GM23338 (cell line): ENCODE measurements around the gene PBX3. TPM values are rescaled to one million over a fixed set of nuclear protein-coding genes. Genes with fewer than 3 reads are reported as not detected.

Experiments used
- ATAC-seq: fragments of 200-7000 bp; cut with Tn5 transposase; 3 replicates; pipeline ENCODE4 v1.9.1; 2020
- DNase-seq: peaks from one replicate; pipeline ENCODE4 v3.0.0-alpha.2; 2015; ENCODE audit warnings: low spot score
- H2AFZ ChIP-seq: fragments of 200-600 bp; sonication (generic); 2 replicates; pipeline ENCODE4 v1.8.0; 2016; ENCODE audit warnings: antibody characterized with exemption, mild to moderate bottlenecking, moderate library complexity
- H3F3A ChIP-seq: fragments of 200-600 bp; sonication (generic); replicated peaks from 2 replicates; pipeline ENCODE4 v1.8.0; 2017; ENCODE audit warnings: antibody characterized with exemption, mixed run types, low read depth
- H3K27ac ChIP-seq: fragments of 200-600 bp; sonication (generic); 2 replicates; pipeline ENCODE4 v1.6.1; 2016; ENCODE audit warnings: low read depth
- H3K27me3 ChIP-seq: fragments of 200-600 bp; sonication (generic); 2 replicates; pipeline ENCODE4 v1.8.0; 2016; ENCODE audit warnings: mild to moderate bottlenecking, mixed run types, moderate library complexity; ENCODE audit not compliant: insufficient read depth
- H3K36me3 ChIP-seq: fragments of 200-600 bp; sonication (generic); 2 replicates; pipeline ENCODE4 v1.8.0; 2016; ENCODE audit warnings: mild to moderate bottlenecking; ENCODE audit not compliant: insufficient read depth
- H3K4me1 ChIP-seq: fragments of 200-600 bp; sonication (generic); 2 replicates; pipeline ENCODE4 v1.8.0; 2016; ENCODE audit warnings: mild to moderate bottlenecking, moderate library complexity; ENCODE audit not compliant: insufficient read depth
- H3K4me2 ChIP-seq: fragments of 200-600 bp; sonication (generic); 2 replicates; pipeline ENCODE4 v1.7.1; 2017; ENCODE audit warnings: mixed run types
- H3K4me3 ChIP-seq: fragments of 200-600 bp; sonication (generic); 2 replicates; pipeline ENCODE4 v1.6.1; 2016; ENCODE audit warnings: mixed run types
- H3K79me2 ChIP-seq: fragments of 200-600 bp; sonication (generic); replicated peaks from 2 replicates; pipeline ENCODE4 v1.8.0; 2017; ENCODE audit warnings: mild to moderate bottlenecking; ENCODE audit not compliant: insufficient read depth
- H3K9me2 ChIP-seq: fragments of 200-600 bp; sonication (generic); 2 replicates; pipeline ENCODE4 v1.8.0; 2017; ENCODE audit not compliant: insufficient read depth
- H4K20me1 ChIP-seq: fragments of 200-600 bp; sonication (generic); replicated peaks from 2 replicates; pipeline ENCODE4 v1.8.0; 2017; ENCODE audit warnings: mild to moderate bottlenecking; ENCODE audit not compliant: insufficient read depth
- H3K27ac Mint-ChIP-seq: 2 replicates; pipeline ENCODE4 v1.8.0; 2020; ENCODE audit warnings: inconsistent platforms, mild to moderate bottlenecking, moderate library complexity, mixed read lengths
- H3K27me3 Mint-ChIP-seq: 3 replicates; pipeline ENCODE4 v1.8.0; 2022; ENCODE audit warnings: low read depth, mild to moderate bottlenecking, moderate library complexity, mixed read lengths, inconsistent platforms; ENCODE audit not compliant: insufficient read depth, poor library complexity
- H3K36me3 Mint-ChIP-seq: 3 replicates; pipeline ENCODE4 v1.8.0; 2021; ENCODE audit warnings: low read depth, mild to moderate bottlenecking, inconsistent platforms, moderate library complexity, mixed read lengths
- H3K4me1 Mint-ChIP-seq: 3 replicates; pipeline ENCODE4 v1.8.0; 2020; ENCODE audit warnings: mild to moderate bottlenecking, inconsistent platforms, mixed read lengths
- H3K4me3 Mint-ChIP-seq: 3 replicates; pipeline ENCODE4 v1.8.0; 2021; ENCODE audit warnings: moderate library complexity, mild to moderate bottlenecking, inconsistent platforms, mixed read lengths
- H3K9me3 Mint-ChIP-seq: 3 replicates; pipeline ENCODE4 v1.8.0; 2020; ENCODE audit warnings: moderate library complexity, mild to moderate bottlenecking, inconsistent platforms, mixed read lengths
- CREB1 ChIP-seq: fragments of 250-450 bp; sonication (Bioruptor Pico); IDR thresholded peaks from 2 replicates; pipeline ENCODE4 v1.5.0; 2020; ENCODE audit warnings: low read depth, mild to moderate bottlenecking, moderate library complexity
- EZH2 ChIP-seq: fragments of 200-600 bp; sonication (generic); IDR thresholded peaks from one replicate; pipeline ENCODE4 v1.8.0; 2017; ENCODE audit warnings: antibody characterized with exemption, mild to moderate bottlenecking, low read depth; ENCODE audit not compliant: unreplicated experiment
- EZH2phosphoT487 ChIP-seq: fragments of 200-600 bp; sonication (generic); IDR thresholded peaks from one replicate; pipeline ENCODE4 v1.8.1; 2018; ENCODE audit warnings: antibody characterized with exemption; ENCODE audit not compliant: unreplicated experiment
- NANOG ChIP-seq: IDR thresholded peaks from 2 replicates; pipeline ENCODE4 v1.6.1; 2016; ENCODE audit warnings: antibody characterized with exemption, borderline replicate concordance
- POLR2AphosphoS5 ChIP-seq: IDR thresholded peaks from 2 replicates; pipeline ENCODE4 v1.6.1; 2016; ENCODE audit warnings: antibody characterized with exemption, low read depth
- STAT1 ChIP-seq: IDR thresholded peaks from one replicate; pipeline ENCODE4 v1.6.1; 2016; ENCODE audit warnings: antibody characterized with exemption; ENCODE audit not compliant: unreplicated experiment
- ZNF114 ChIP-seq: fragments of 250-450 bp; sonication (Bioruptor Pico); IDR thresholded peaks from 2 replicates; pipeline ENCODE4 v1.5.0; 2020; ENCODE audit warnings: mild to moderate bottlenecking, moderate library complexity
- ZNF331 ChIP-seq: fragments of 250-450 bp; sonication (Bioruptor Pico); IDR thresholded peaks from 2 replicates; pipeline ENCODE4 v1.5.0; 2020; ENCODE audit warnings: low read depth, mild to moderate bottlenecking, moderate library complexity
- polyA plus RNA-seq: library from polyadenylated mRNA; unstranded; fragments of >200 nt; fragmentation: Nextera tagmentation; extraction: Ambion mirVana; gene quantifications from 2 replicates; pipeline ENCODE4 v1.2.1, GENCODE V29; 2016
- total RNA-seq: library from RNA; depleted of rRNA; stranded (reverse); fragments of >200 nt; shearing (Covaris generic); gene quantifications from 2 replicates; pipeline ENCODE4 v1.2.3, GENCODE V29; 2014
- TF ChIP-seq, protein P1 (sequence below): fragments of 250-450 bp; sonication (Bioruptor Pico); IDR thresholded peaks from 2 replicates; pipeline ENCODE4 v1.5.0; 2020; ENCODE audit warnings: mild to moderate bottlenecking, moderate library complexity
- TF ChIP-seq, protein P2 (sequence below): IDR thresholded peaks from one replicate; pipeline ENCODE4 v1.6.1; 2018; ENCODE audit warnings: antibody characterized with exemption; ENCODE audit not compliant: unreplicated experiment
- TF ChIP-seq, protein P3 (sequence below), 2 experiments: fragments of 200-600 bp in 1 of 2; sonication (generic) in 1 of 2; conservative IDR thresholded peaks; 2 replicates each; pipeline versions ENCODE4 v1.5.1 to v1.6.1; 2016 to 2017; ENCODE audit warnings: antibody characterized with exemption in 2 of 2, low read depth in 2 of 2, mild to moderate bottlenecking in 2 of 2, moderate library complexity in 1 of 2

The PBX3 gene
- total and polyA plus RNA-seq, 2 experiments from 2014 or later: 28.9 to 50.5 TPM

- no peak for ATAC-seq
- no peak overlapping the region for H3K4me3 ChIP-seq
- no peak for TF ChIP-seq ZNF114
- no peak for TF ChIP-seq CREB1 (CRISPR knock-in tag)
- no peak for TF ChIP-seq ZNF331 (CRISPR knock-in tag)
- no peak for TF ChIP-seq NANOG
- TF ChIP-seq, protein P1, sequence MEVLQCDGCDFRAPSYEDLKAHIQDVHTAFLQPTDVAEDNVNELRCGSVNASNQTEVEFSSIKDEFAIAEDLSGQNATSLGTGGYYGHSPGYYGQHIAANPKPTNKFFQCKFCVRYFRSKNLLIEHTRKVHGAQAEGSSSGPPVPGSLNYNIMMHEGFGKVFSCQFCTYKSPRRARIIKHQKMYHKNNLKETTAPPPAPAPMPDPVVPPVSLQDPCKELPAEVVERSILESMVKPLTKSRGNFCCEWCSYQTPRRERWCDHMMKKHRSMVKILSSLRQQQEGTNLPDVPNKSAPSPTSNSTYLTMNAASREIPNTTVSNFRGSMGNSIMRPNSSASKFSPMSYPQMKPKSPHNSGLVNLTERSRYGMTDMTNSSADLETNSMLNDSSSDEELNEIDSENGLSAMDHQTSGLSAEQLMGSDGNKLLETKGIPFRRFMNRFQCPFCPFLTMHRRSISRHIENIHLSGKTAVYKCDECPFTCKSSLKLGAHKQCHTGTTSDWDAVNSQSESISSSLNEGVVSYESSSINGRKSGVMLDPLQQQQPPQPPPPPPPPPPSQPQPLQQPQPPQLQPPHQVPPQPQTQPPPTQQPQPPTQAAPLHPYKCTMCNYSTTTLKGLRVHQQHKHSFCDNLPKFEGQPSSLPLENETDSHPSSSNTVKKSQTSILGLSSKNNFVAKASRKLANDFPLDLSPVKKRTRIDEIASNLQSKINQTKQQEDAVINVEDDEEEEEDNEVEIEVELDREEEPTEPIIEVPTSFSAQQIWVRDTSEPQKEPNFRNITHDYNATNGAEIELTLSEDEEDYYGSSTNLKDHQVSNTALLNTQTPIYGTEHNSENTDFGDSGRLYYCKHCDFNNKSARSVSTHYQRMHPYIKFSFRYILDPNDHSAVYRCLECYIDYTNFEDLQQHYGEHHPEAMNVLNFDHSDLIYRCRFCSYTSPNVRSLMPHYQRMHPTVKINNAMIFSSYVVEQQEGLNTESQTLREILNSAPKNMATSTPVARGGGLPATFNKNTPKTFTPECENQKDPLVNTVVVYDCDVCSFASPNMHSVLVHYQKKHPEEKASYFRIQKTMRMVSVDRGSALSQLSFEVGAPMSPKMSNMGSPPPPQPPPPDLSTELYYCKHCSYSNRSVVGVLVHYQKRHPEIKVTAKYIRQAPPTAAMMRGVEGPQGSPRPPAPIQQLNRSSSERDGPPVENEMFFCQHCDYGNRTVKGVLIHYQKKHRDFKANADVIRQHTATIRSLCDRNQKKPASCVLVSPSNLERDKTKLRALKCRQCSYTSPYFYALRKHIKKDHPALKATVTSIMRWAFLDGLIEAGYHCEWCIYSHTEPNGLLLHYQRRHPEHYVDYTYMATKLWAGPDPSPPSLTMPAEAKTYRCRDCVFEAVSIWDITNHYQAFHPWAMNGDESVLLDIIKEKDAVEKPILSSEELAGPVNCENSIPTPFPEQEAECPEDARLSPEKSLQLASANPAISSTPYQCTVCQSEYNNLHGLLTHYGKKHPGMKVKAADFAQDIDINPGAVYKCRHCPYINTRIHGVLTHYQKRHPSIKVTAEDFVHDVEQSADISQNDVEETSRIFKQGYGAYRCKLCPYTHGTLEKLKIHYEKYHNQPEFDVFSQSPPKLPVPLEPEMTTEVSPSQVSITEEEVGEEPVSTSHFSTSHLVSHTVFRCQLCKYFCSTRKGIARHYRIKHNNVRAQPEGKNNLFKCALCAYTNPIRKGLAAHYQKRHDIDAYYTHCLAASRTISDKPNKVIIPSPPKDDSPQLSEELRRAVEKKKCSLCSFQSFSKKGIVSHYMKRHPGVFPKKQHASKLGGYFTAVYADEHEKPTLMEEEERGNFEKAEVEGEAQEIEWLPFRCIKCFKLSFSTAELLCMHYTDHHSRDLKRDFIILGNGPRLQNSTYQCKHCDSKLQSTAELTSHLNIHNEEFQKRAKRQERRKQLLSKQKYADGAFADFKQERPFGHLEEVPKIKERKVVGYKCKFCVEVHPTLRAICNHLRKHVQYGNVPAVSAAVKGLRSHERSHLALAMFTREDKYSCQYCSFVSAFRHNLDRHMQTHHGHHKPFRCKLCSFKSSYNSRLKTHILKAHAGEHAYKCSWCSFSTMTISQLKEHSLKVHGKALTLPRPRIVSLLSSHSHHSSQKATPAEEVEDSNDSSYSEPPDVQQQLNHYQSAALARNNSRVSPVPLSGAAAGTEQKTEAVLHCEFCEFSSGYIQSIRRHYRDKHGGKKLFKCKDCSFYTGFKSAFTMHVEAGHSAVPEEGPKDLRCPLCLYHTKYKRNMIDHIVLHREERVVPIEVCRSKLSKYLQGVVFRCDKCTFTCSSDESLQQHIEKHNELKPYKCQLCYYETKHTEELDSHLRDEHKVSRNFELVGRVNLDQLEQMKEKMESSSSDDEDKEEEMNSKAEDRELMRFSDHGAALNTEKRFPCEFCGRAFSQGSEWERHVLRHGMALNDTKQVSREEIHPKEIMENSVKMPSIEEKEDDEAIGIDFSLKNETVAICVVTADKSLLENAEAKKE (CRISPR knock-in tag): no peak
- no peak for TF ChIP-seq POLR2AphosphoS5
- TF ChIP-seq, protein P2, sequence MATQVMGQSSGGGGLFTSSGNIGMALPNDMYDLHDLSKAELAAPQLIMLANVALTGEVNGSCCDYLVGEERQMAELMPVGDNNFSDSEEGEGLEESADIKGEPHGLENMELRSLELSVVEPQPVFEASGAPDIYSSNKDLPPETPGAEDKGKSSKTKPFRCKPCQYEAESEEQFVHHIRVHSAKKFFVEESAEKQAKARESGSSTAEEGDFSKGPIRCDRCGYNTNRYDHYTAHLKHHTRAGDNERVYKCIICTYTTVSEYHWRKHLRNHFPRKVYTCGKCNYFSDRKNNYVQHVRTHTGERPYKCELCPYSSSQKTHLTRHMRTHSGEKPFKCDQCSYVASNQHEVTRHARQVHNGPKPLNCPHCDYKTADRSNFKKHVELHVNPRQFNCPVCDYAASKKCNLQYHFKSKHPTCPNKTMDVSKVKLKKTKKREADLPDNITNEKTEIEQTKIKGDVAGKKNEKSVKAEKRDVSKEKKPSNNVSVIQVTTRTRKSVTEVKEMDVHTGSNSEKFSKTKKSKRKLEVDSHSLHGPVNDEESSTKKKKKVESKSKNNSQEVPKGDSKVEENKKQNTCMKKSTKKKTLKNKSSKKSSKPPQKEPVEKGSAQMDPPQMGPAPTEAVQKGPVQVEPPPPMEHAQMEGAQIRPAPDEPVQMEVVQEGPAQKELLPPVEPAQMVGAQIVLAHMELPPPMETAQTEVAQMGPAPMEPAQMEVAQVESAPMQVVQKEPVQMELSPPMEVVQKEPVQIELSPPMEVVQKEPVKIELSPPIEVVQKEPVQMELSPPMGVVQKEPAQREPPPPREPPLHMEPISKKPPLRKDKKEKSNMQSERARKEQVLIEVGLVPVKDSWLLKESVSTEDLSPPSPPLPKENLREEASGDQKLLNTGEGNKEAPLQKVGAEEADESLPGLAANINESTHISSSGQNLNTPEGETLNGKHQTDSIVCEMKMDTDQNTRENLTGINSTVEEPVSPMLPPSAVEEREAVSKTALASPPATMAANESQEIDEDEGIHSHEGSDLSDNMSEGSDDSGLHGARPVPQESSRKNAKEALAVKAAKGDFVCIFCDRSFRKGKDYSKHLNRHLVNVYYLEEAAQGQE: no peak
- TF ChIP-seq EZH2: no peak
- TF ChIP-seq, protein P3, sequence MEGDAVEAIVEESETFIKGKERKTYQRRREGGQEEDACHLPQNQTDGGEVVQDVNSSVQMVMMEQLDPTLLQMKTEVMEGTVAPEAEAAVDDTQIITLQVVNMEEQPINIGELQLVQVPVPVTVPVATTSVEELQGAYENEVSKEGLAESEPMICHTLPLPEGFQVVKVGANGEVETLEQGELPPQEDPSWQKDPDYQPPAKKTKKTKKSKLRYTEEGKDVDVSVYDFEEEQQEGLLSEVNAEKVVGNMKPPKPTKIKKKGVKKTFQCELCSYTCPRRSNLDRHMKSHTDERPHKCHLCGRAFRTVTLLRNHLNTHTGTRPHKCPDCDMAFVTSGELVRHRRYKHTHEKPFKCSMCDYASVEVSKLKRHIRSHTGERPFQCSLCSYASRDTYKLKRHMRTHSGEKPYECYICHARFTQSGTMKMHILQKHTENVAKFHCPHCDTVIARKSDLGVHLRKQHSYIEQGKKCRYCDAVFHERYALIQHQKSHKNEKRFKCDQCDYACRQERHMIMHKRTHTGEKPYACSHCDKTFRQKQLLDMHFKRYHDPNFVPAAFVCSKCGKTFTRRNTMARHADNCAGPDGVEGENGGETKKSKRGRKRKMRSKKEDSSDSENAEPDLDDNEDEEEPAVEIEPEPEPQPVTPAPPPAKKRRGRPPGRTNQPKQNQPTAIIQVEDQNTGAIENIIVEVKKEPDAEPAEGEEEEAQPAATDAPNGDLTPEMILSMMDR (conservative IDR thresholded peaks at IDR 0.05; ENCODE audit: low read depth in 2 of 2): no peak
- TF ChIP-seq EZH2phosphoT487: no peak
- no peak for TF ChIP-seq STAT1
- H3K79me2 ChIP-seq: peaks cover 76% of the 10 kb centered on the region
- H2AFZ ChIP-seq: no peak overlapping the region
- H3K9me3 Mint-ChIP-seq: no peaks in the 10 kb centered on the region
- no peaks in the 10 kb centered on the region for H4K20me1 ChIP-seq
- H3K4me3 Mint-ChIP-seq: peak overlapping the region; percentile 42; the same call in 2 of the 3 replicates
- H3K4me1 ChIP-seq: peaks cover 85% of the 10 kb centered on the region
- peak overlapping the region; percentile 23; the same call in 1 of the 2 replicates for H3K4me2 ChIP-seq
- H3K4me1 Mint-ChIP-seq: peaks cover 74% of the 10 kb centered on the region
- H3K9me2 ChIP-seq: no peaks in the 10 kb centered on the region
- peaks cover 14% of the 10 kb centered on the region for H3K36me3 Mint-ChIP-seq
- peak overlapping the region; percentile 17; the same call in 1 of the 2 replicates for H3K27ac Mint-ChIP-seq
- H3K27ac ChIP-seq: peak overlapping the region; percentile 5; the same call in 1 of the 2 replicates
- H3K27me3 ChIP-seq: no peaks in the 10 kb centered on the region
- no peaks in the 10 kb centered on the region for H3F3A ChIP-seq
- no peaks in the 10 kb centered on the region for H3K36me3 ChIP-seq
- peaks cover 8% of the 10 kb centered on the region for H3K27me3 Mint-ChIP-seq
- peak; percentile 43 for DNase-seq
Measured at GRCh38 chr9:125752070-125752628, 5.0 kb downstream of the PBX3 start.
